SK-N-SH treated with all-trans-retinoic acid at 6 μM for 48 hours (cell line): ENCODE measurements around the gene SH3RF2.
A peak's percentile ranks its signal among the peaks of the same experiment; 100 is the strongest.

Experiments
- ATAC-seq: fragments of 200-7000 bp; cut with Tn5 transposase; 3 replicates; pipeline ENCODE4 v1.9.1; 2020; ENCODE audit warnings: mild to moderate bottlenecking, moderate library complexity
- ARNTL ChIP-seq: fragments of 450-650 bp; formaldehyde crosslinking; IDR thresholded peaks from 2 replicates; pipeline ENCODE4 v1.5.0; 2020; ENCODE audit warnings: low read depth, mild to moderate bottlenecking, moderate library complexity, borderline replicate concordance
- BACH2 ChIP-seq: fragments of 250-450 bp; sonication (Bioruptor Pico); IDR thresholded peaks from 2 replicates; pipeline ENCODE4 v1.9.0; 2021; ENCODE audit warnings: mild to moderate bottlenecking, borderline replicate concordance
- ESRRG ChIP-seq: fragments of 250-450 bp; sonication (Bioruptor Pico); IDR thresholded peaks from 2 replicates; pipeline ENCODE4 v1.6.1; 2021; ENCODE audit warnings: mild to moderate bottlenecking
- GLIS3 ChIP-seq: fragments of 250-450 bp; sonication (Bioruptor Pico); IDR thresholded peaks from 2 replicates; pipeline ENCODE4 v1.5.0; 2020; ENCODE audit warnings: mild to moderate bottlenecking, moderate library complexity
- ISL1 ChIP-seq: fragments of 250-450 bp; sonication (Bioruptor Pico); IDR thresholded peaks from 2 replicates; pipeline ENCODE4 v2.1.2; 2022; ENCODE audit warnings: mild to moderate bottlenecking, moderate library complexity
- OSR1 ChIP-seq: fragments of 250-450 bp; sonication (Bioruptor Pico); IDR thresholded peaks from 2 replicates; pipeline ENCODE4 v1.8.0; 2022; ENCODE audit warnings: moderate library complexity, mild to moderate bottlenecking, inconsistent platforms
- PPARA ChIP-seq: fragments of 250-450 bp; sonication (Bioruptor Pico); IDR thresholded peaks from 2 replicates; pipeline ENCODE4 v1.5.0; 2020; ENCODE audit warnings: mild to moderate bottlenecking, borderline replicate concordance
- RARB ChIP-seq: fragments of 250-450 bp; sonication (Bioruptor Pico); IDR thresholded peaks from 2 replicates; pipeline ENCODE4 v1.8.0; 2021; ENCODE audit warnings: mild to moderate bottlenecking, moderate library complexity
- SNAI2 ChIP-seq: fragments of 250-450 bp; sonication (Bioruptor Pico); IDR thresholded peaks from 2 replicates; pipeline ENCODE4 v1.5.0; 2020; ENCODE audit warnings: mild to moderate bottlenecking, moderate library complexity
- TCF4 ChIP-seq: fragments of 250-450 bp; sonication (Bioruptor Pico); IDR thresholded peaks from 2 replicates; pipeline ENCODE4 v1.8.0; 2021; ENCODE audit warnings: mild to moderate bottlenecking, moderate library complexity, borderline replicate concordance
- TOX ChIP-seq: fragments of 250-450 bp; sonication (Bioruptor Pico); IDR thresholded peaks from 2 replicates; pipeline ENCODE4 v1.8.0; 2021; ENCODE audit warnings: mild to moderate bottlenecking, moderate library complexity, borderline replicate concordance
- ZC3H10 ChIP-seq: fragments of 250-450 bp; sonication (Bioruptor Pico); IDR thresholded peaks from 2 replicates; pipeline ENCODE4 v1.5.1; 2021; ENCODE audit warnings: mild to moderate bottlenecking, moderate library complexity
- ZFP3 ChIP-seq: fragments of 250-450 bp; sonication (Bioruptor Pico); IDR thresholded peaks from 2 replicates; pipeline ENCODE4 v1.5.0; 2020; ENCODE audit warnings: mild to moderate bottlenecking, moderate library complexity
- ZFP30 ChIP-seq: fragments of 450-650 bp; formaldehyde crosslinking; IDR thresholded peaks from 2 replicates; pipeline ENCODE4 v1.5.0; 2022; ENCODE audit warnings: mild to moderate bottlenecking, moderate library complexity
- ZNF565 ChIP-seq: fragments of 450-650 bp; formaldehyde crosslinking; conservative IDR thresholded peaks from 2 replicates; pipeline ENCODE4 v1.5.0; 2020; ENCODE audit warnings: low read depth, mild to moderate bottlenecking, moderate library complexity
- ZNF70 ChIP-seq: fragments of 450-650 bp; formaldehyde crosslinking; IDR thresholded peaks from 2 replicates; pipeline ENCODE4 v1.5.0; 2020; ENCODE audit warnings: mild to moderate bottlenecking, moderate library complexity
- ZNF8 ChIP-seq: fragments of 450-650 bp; formaldehyde crosslinking; IDR thresholded peaks from 2 replicates; pipeline ENCODE4 v1.5.0; 2020; ENCODE audit warnings: mild to moderate bottlenecking, moderate library complexity
- TF ChIP-seq, protein P1 (sequence below): fragments of 250-450 bp; sonication (Bioruptor Pico); IDR thresholded peaks from 2 replicates; pipeline ENCODE4 v1.5.1; 2020; ENCODE audit warnings: low read depth, mild to moderate bottlenecking, moderate library complexity
- TF ChIP-seq, protein P2 (sequence below): fragments of 250-450 bp; sonication (Bioruptor Pico); IDR thresholded peaks from 2 replicates; pipeline ENCODE4 v1.8.0; 2020; ENCODE audit warnings: mild to moderate bottlenecking, moderate library complexity, borderline replicate concordance
- TF ChIP-seq, protein P3 (sequence below): fragments of 250-450 bp; sonication (Bioruptor Pico); IDR thresholded peaks from 2 replicates; pipeline ENCODE4 v1.5.0; 2020; ENCODE audit warnings: mild to moderate bottlenecking, moderate library complexity
- TF ChIP-seq, protein P4 (sequence below): fragments of 250-450 bp; sonication (Bioruptor Pico); IDR thresholded peaks from 2 replicates; pipeline ENCODE4 v1.8.0; 2021; ENCODE audit warnings: low read depth, mild to moderate bottlenecking, moderate library complexity, borderline replicate concordance
- TF ChIP-seq, protein P5 (sequence below): fragments of 250-450 bp; sonication (Bioruptor Pico); IDR thresholded peaks from 2 replicates; pipeline ENCODE4 v1.5.1; 2021; ENCODE audit warnings: mild to moderate bottlenecking, moderate library complexity

Gene SH3RF2

DNA sequence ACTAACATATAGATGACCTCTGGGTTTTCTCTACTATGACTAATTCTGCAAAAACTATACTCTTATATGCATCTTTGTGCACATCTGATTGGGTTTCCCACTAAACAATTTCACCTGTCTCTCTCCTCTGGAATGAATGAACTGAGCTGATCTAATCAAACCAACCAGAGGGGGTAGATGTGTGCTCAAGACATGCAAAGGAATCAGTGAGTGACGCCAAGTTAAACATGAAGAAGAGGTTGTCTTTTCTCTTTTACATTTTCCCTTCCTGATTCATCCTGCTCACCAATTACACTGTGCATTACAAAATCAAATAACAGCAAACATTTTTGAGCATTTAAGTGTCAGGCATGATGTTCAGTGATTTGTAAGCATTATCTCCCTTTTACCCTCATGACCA, 34.0 kb upstream of the SH3RF2 start:
- TF ChIP-seq ZNF565 (CRISPR knock-in tag) = no peak
- no peak for TF ChIP-seq BACH2 (CRISPR knock-in tag)
- TF ChIP-seq, protein P1, sequence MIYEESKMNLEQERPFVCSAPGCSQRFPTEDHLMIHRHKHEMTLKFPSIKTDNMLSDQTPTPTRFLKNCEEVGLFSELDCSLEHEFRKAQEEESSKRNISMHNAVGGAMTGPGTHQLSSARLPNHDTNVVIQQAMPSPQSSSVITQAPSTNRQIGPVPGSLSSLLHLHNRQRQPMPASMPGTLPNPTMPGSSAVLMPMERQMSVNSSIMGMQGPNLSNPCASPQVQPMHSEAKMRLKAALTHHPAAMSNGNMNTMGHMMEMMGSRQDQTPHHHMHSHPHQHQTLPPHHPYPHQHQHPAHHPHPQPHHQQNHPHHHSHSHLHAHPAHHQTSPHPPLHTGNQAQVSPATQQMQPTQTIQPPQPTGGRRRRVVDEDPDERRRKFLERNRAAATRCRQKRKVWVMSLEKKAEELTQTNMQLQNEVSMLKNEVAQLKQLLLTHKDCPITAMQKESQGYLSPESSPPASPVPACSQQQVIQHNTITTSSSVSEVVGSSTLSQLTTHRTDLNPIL (CRISPR knock-in tag) = no peak
- TF ChIP-seq SNAI2 (CRISPR knock-in tag) = no peak
- TF ChIP-seq, protein P2, sequence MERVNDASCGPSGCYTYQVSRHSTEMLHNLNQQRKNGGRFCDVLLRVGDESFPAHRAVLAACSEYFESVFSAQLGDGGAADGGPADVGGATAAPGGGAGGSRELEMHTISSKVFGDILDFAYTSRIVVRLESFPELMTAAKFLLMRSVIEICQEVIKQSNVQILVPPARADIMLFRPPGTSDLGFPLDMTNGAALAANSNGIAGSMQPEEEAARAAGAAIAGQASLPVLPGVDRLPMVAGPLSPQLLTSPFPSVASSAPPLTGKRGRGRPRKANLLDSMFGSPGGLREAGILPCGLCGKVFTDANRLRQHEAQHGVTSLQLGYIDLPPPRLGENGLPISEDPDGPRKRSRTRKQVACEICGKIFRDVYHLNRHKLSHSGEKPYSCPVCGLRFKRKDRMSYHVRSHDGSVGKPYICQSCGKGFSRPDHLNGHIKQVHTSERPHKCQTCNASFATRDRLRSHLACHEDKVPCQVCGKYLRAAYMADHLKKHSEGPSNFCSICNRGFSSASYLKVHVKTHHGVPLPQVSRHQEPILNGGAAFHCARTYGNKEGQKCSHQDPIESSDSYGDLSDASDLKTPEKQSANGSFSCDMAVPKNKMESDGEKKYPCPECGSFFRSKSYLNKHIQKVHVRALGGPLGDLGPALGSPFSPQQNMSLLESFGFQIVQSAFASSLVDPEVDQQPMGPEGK (CRISPR knock-in tag) = no peak
- TF ChIP-seq ISL1 (CRISPR knock-in tag) = no peak
- TF ChIP-seq TOX (CRISPR knock-in tag) = no peak
- TF ChIP-seq GLIS3 (CRISPR knock-in tag) = no peak
- no peak for TF ChIP-seq ZNF70 (CRISPR knock-in tag)
- TF ChIP-seq ZC3H10 (CRISPR knock-in tag) = no peak
- no peak for TF ChIP-seq ZFP3 (CRISPR knock-in tag)
- TF ChIP-seq ESRRG (CRISPR knock-in tag) = no peak
- TF ChIP-seq ZNF8 (CRISPR knock-in tag) = no peak
- TF ChIP-seq RARB (CRISPR knock-in tag) = no peak
- TF ChIP-seq ZFP30 (CRISPR knock-in tag) = no peak
- no peak for TF ChIP-seq ARNTL (CRISPR knock-in tag)
- no peak for TF ChIP-seq PPARA
- TF ChIP-seq, protein P3, sequence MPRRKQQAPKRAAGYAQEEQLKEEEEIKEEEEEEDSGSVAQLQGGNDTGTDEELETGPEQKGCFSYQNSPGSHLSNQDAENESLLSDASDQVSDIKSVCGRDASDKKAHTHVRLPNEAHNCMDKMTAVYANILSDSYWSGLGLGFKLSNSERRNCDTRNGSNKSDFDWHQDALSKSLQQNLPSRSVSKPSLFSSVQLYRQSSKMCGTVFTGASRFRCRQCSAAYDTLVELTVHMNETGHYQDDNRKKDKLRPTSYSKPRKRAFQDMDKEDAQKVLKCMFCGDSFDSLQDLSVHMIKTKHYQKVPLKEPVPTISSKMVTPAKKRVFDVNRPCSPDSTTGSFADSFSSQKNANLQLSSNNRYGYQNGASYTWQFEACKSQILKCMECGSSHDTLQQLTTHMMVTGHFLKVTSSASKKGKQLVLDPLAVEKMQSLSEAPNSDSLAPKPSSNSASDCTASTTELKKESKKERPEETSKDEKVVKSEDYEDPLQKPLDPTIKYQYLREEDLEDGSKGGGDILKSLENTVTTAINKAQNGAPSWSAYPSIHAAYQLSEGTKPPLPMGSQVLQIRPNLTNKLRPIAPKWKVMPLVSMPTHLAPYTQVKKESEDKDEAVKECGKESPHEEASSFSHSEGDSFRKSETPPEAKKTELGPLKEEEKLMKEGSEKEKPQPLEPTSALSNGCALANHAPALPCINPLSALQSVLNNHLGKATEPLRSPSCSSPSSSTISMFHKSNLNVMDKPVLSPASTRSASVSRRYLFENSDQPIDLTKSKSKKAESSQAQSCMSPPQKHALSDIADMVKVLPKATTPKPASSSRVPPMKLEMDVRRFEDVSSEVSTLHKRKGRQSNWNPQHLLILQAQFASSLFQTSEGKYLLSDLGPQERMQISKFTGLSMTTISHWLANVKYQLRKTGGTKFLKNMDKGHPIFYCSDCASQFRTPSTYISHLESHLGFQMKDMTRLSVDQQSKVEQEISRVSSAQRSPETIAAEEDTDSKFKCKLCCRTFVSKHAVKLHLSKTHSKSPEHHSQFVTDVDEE (CRISPR knock-in tag) = no peak
- TF ChIP-seq, protein P4, sequence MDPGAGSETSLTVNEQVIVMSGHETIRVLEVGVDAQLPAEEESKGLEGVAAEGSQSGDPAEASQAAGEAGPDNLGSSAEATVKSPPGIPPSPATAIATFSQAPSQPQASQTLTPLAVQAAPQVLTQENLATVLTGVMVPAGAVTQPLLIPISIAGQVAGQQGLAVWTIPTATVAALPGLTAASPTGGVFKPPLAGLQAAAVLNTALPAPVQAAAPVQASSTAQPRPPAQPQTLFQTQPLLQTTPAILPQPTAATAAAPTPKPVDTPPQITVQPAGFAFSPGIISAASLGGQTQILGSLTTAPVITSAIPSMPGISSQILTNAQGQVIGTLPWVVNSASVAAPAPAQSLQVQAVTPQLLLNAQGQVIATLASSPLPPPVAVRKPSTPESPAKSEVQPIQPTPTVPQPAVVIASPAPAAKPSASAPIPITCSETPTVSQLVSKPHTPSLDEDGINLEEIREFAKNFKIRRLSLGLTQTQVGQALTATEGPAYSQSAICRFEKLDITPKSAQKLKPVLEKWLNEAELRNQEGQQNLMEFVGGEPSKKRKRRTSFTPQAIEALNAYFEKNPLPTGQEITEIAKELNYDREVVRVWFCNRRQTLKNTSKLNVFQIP (CRISPR knock-in tag) = no peak
- TF ChIP-seq, protein P5, sequence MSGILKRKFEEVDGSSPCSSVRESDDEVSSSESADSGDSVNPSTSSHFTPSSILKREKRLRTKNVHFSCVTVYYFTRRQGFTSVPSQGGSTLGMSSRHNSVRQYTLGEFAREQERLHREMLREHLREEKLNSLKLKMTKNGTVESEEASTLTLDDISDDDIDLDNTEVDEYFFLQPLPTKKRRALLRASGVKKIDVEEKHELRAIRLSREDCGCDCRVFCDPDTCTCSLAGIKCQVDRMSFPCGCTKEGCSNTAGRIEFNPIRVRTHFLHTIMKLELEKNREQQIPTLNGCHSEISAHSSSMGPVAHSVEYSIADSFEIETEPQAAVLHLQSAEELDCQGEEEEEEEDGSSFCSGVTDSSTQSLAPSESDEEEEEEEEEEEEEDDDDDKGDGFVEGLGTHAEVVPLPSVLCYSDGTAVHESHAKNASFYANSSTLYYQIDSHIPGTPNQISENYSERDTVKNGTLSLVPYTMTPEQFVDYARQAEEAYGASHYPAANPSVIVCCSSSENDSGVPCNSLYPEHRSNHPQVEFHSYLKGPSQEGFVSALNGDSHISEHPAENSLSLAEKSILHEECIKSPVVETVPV (CRISPR knock-in tag) = no peak
- ATAC-seq = no peak

DNA sequence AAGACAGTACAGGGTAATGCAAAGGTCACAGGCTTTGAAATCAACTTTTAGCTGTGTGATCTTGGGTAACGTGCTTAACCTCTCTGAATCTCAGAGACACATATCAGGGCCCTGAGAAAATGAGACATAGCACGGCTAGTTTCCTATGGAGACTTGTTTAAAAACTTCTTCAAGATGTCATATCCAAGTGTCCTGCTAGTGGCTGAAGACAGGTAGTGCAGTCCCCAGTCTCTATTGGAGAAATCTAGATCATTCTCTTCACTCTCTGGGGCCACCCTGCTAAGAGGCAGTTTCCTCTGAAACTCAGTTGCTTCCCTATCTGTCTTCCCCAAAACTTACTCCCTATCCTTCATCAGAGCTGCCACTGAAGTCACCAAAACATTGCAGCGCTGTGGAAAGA, 33.3 kb upstream of the SH3RF2 start:
- peak; percentile 76; the same call in 2 of the 3 replicates for ATAC-seq
- TF ChIP-seq ISL1 (CRISPR knock-in tag) = no peak
- no peak for TF ChIP-seq GLIS3 (CRISPR knock-in tag)
- TF ChIP-seq, protein P2 (CRISPR knock-in tag) = no peak
- TF ChIP-seq ZFP3 (CRISPR knock-in tag) = no peak
- no peak for TF ChIP-seq ZNF70 (CRISPR knock-in tag)
- TF ChIP-seq ZC3H10 (CRISPR knock-in tag) = no peak
- TF ChIP-seq, protein P1 (CRISPR knock-in tag) = no peak
- TF ChIP-seq OSR1 (CRISPR knock-in tag) = no peak
- TF ChIP-seq, protein P4 (CRISPR knock-in tag) = no peak
- TF ChIP-seq ZNF8 (CRISPR knock-in tag) = no peak
- TF ChIP-seq, protein P3 (CRISPR knock-in tag) = no peak
- no peak for TF ChIP-seq TCF4 (CRISPR knock-in tag)
- no peak for TF ChIP-seq SNAI2 (CRISPR knock-in tag)
